VCaP (cell line): ENCODE measurements around the gene PRMT6.

Source experiments
- H3K27ac ChIP-seq: fragments of 450-650 bp; 2 replicates; pipeline ENCODE4 v1.5.1; 2017
- CTCF ChIP-seq: fragments of 450-650 bp; conservative IDR thresholded peaks from 2 replicates; pipeline ENCODE4 v1.5.1; 2017; ENCODE audit warnings: mild to moderate bottlenecking, moderate library complexity

The PRMT6 gene

GRCh38 chr1:107047602-107048001 is 8.9 kb upstream of the PRMT6 start:
- TF ChIP-seq CTCF = no peak
- no peak overlapping the region for H3K27ac ChIP-seq

GRCh38 chr1:107048241-107048640 is 8.2 kb upstream of the PRMT6 start:
- no peak overlapping the region for H3K27ac ChIP-seq
- no peak for TF ChIP-seq CTCF

- H3K27ac ChIP-seq = no peak overlapping the region
Observed at GRCh38 chr1:107051266-107051665, 5.2 kb upstream of the PRMT6 start.

GRCh38 chr1:107055919-107056425 is 502 bp upstream of the PRMT6 start:
- H3K27ac ChIP-seq = peak overlapping the region; percentile 88

More at GRCh38 chr1:107051266-107051665, 5.2 kb upstream of the PRMT6 start:
- no peak for TF ChIP-seq CTCF

- no peak for TF ChIP-seq CTCF
- peak overlapping the region; percentile 88 for H3K27ac ChIP-seq
Observed at GRCh38 chr1:107057197-107058133, 991 bp downstream of the PRMT6 start.

GRCh38 chr1:107058245-107059032 is 2.0 kb downstream of the PRMT6 start:
- no peak for TF ChIP-seq CTCF

GRCh38 chr1:107061886-107062285 is 5.4 kb downstream of the PRMT6 start:
- H3K27ac ChIP-seq = no peak overlapping the region
- TF ChIP-seq CTCF = no peak

More at GRCh38 chr1:107058245-107059032, 2.0 kb downstream of the PRMT6 start:
- peak overlapping the region; percentile 88; the same call in 1 of the 2 replicates for H3K27ac ChIP-seq
